IPS DF 4.7 (cell line): ENCODE data around the gene PTGIS.

Experiments used
- DNase-seq: peaks from one replicate; pipeline ENCODE4 v3.0.0-alpha.2; 2013; ENCODE audit warnings: low spot score; ENCODE audit errors: extremely low read depth

PTGIS gene

GRCh38 chr20:49532285-49532946 is 35.5 kb downstream of the PTGIS start:
- DNase-seq = no peak

DNA sequence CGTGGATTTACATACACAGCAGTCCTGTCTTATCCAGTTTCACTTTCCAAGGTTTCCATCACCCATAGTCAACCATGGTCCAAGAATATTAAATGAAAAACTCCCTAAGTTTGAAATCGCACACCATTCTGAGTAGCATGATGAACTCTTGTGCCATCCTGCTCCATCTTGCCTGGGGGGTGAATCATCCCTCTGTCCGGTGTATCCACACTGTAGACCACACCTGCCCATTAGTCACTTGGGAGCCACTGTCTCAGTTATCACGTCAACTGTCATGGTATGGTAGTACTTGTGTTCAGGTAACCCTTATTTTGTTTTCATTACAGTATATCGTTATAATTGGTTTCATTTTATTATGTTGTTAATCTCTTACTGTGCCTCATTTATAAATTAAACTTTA is 38.5 kb downstream of the PTGIS start:
- DNase-seq = no peak

DNA sequence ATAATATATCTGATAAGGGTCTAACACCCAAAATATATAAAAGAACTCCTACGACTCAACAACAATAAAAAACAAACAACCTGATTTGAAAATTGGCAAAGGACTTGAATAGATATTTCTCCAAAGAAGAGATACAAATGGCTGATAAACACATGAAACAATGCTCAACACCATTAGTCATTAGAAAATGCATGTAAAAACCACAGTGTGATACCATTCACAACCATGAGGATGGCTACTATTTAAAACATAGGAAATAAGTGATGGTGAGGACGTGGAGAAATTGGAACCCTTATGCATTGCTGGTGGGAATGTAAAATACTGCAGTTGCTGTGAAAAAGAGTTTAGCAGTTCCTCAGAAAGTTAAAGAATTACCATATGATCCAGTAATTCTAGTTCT is 41.4 kb downstream of the PTGIS start:
- no peak for DNase-seq

- DNase-seq = no peak
Observed at GRCh38 chr20:49526056-49526455, 41.9 kb downstream of the PTGIS start.

DNA sequence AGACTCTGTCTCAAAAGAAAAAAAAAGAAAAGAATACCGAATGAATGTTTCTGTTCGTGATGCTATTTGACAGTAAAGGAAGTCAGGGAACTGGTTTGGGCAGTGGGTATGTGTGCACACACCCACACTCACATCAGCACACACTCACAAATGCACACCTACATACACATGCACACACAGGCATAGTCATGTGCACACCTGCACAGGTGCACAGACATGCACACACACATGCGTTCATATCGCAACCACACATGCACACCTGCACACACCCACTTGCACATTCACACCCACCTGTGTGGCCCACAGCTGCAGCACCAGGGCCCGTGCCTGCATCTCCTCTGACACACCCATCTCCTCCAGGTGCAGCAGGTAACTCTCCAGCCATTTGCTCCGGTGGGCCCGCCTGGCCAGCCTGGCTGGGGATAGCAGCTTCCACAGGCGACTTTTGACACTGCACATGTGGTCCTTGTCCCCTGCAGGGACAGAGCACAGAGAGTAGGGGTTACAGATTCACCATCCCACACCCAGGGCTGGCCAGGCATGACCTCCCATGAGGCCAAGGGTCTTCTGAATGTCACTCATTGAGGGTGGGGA is 44.1 kb downstream of the PTGIS start:
- DNase-seq = no peak

DNA sequence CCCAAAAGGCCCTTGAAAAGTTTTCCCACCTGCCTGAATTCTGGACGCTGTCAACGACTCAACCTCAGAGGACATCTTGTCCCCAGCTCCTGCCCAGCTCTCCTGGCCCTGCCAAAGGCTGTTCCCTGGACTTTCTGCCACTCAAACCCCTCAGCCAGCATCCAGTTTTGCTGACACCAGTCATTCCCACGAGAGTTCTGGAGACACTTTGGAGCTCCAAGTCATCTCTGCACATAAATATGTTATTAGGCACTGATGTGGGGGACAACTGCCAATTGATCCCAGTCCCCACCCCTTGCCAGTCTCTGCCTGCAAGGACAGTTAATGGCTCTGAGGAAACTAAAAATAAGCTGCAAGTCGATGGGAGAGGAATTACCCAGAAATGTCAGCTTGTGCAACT is 46.6 kb downstream of the PTGIS start:
- DNase-seq = no peak

GRCh38 chr20:49519777-49520359 is 48.1 kb downstream of the PTGIS start:
- no peak for DNase-seq

- no peak for DNase-seq
Observed at GRCh38 chr20:49519212-49519712, 48.7 kb downstream of the PTGIS start.

DNA sequence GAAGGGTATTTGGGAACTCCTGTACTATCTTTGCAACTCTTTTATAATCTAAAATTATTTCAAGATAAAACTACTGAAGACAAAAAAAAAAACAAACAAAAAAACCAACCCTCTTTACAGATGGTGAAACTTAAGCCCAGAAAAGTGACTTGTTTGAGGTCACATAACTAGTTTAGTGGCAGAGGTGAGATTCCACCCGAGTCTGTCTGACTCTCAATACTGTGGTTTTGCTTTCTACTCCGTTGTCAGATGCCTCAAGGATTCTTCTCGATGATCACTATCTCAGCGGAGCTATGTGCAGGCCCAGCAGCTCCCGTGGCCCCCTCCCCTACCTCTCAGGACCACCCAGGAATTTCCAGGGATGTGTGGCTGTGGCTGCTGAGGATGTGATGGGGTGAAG is 49.4 kb downstream of the PTGIS start:
- DNase-seq = no peak

DNA sequence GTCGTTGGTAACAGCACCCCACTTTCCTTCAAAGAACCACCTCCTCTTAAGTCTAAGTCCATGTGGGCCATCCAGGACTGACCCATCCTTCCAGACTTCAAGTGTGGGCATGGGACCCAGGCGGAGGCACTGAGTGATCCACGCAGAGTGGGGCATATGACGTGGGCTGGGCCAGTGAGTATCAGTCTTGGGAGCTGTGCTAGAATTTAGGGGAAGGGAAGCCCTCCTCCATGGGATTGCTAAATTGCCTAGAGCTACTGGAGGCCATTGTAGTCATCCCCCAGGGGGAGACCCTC is 50.2 kb downstream of the PTGIS start:
- no peak for DNase-seq

DNA sequence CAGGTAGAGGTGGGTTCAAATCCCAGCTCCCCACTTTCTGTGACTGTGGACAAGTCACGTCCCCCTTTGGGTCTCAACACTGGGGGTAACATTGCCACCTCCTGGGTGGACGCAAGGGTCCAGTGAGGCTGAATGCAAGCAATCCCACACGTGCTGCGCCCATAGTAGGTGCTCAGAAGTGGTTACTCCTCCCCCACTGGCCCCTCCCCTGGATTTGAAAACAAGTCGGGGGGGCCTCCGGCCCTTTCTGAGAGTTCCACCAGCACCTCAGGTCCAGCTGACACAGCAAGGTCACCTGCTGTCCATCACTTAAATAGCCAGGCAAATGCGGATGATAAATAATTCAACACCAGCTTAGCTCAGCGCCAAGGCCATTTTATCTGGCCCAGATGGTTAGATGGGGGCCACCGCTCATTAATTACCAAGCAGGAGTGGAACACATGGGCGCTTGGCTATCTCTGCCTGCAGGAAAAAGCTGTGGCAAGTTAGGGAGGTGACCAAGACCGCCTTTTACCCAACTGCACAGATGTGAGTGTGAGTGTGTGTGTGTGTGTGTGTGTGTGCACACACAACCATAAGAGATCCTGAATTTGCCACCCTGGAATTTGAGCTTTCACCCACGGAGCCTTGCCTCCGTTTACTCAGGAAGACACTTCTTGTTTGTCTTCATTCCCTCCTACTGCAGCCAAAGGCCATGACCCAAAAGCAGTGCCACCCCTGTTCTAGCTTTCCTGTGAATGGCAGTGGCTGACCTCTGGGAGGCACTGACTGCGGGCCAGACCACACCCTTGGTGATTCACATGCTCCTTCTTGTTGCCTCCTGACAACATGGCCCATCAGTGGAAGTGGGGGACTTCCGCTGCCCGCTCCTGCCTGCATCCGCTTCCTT is 50.8 kb downstream of the PTGIS start:
- DNase-seq = no peak

DNA sequence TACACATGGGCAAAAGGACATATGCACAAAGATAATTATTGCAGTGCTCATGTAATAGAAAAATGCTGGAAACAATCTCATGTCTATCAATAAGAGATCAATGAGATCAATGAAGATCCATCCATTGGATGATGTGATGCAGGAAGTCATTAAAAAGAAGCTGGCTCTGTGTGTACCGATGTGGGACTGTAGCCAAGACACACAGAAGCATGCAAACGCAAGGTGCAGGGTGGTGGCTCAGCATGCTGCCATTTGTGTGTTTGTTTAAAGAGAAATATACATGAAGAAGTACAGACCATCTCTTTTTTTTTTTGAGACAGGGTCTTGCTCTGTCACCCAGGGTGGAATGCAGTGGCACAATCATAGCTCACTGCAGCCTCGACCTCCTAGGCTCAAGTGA is 52.4 kb downstream of the PTGIS start:
- DNase-seq = no peak

DNA sequence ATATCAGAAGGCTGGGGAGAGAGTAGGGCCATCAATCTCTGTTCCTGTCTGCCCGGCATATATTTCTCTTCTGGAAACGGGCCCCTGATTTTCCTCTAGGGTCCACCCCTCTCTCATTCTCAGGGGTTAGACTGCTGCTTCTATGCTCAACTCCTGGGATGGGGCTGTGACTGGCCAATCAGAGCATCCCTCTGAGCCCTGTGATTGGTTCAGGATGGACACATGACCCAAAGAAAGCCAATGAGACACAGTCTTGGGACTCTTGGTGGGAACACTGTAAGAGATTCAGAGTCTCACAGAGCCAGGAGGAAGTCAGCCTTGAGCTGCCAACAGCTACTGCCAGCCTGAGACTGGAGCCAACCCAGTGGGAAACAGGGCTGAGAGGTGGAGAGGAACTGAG is 54.4 kb downstream of the PTGIS start:
- no peak for DNase-seq

GRCh38 chr20:49513009-49513408 is 54.9 kb downstream of the PTGIS start:
- DNase-seq = no peak

GRCh38 chr20:49511788-49512525 is 56.0 kb downstream of the PTGIS start:
- DNase-seq = no peak

DNA sequence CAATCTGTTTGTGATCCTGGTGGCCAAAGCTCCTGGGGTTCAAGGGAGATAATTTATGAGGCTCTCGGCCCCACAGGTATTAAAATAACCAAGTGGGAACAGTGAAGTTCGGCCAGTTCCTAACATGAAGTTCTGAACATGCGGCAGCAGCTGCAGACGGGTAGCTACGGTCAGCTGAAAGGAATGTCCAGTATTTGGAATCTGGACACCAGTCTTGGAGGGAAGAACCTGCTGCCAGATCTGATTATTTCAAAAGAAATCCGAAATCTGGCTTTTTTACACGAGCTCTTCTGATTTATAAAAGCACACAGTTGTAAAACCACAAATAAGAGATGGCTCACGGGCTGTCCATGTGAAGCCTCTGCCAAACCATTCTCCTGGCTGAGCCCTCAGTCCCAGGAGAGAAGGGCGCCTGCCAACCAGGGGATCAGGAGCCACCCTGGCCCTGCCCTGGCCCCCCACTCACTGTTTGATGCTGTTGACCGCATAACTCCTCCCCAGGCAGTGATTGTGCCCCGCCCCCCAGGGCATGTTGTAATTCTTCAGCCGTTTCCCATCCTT is 57.3 kb downstream of the PTGIS start:
- no peak for DNase-seq

DNA sequence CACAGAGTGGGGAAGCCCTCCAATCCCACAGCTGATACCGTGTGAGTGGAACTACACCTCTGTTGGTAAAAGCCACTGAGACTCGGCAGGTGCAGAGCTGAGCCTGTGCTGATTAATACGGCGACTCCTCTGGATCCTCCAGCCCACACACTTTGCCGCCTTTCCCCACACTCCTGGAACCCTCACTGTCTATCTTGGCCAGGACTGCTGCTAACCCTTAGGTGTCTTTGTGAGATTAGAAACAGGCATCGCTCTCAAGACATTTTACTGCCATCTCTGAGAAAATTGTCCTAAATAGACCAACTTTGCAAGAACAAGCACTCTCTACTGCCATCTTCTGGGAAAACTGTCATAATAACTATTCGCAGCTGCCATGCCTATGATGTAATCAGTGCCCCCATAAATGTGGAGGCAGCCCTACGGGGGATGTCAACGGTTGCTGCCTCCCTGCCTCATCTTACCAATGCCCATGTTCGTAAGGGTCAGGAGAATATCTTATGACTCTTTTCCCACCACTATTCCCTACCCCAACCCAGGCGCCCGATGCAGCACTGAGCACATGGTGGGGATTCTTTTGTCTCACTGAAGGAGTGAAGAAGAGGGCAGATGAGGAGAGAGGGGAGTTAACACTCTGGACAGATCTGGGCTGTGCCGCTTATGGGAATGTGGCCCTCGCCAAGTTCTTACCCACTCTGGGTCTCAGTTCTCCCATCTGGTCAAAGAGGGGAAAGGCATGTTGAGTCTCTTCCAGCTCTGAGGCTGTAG is 59.3 kb downstream of the PTGIS start:
- DNase-seq = peak; percentile 14

DNA sequence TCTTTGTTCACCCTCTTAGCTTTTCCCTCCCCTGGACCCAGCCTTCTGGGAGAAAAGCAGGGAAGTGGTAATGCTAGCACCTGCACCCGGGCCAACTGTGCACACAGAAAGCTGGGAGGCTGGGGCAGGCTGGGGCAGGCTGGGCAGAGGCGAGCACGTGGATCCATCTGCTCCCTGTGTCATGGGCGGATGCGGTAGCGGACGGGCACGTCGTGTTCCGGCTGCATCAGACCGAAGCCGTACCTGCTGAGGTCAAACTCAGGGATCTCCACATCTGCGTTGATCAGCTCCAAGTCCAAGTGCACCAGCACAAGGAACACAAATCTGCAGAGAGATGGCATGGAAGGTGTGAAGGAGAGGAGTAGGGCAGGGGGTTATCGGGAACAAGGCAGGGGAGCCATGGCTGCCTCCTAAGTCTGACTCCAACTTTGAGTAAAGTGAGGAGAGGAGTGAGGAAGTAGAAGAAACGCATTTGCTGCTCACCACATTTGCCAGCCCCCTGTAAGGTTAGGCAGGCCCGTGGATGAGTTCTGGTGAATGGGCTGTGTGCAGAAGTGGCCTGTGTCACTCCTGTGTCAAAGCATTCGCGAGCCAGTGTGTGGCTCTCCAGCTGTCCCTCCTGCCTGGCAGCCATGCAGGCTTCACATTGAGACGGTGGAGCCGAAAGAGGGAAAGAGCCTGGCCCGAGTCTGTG is 60.0 kb downstream of the PTGIS start:
- DNase-seq = no peak

- no peak for DNase-seq
Observed at GRCh38 chr20:49505518-49505917, 62.4 kb downstream of the PTGIS start.

GRCh38 chr20:49503176-49503575 is 64.8 kb downstream of the PTGIS start:
- DNase-seq = no peak
